IPS DF 19.7 (cell line): Measurements from ENCODE around the gene ZNF839.

ENCODE experiments used
- DNase-seq: peaks from one replicate; pipeline ENCODE4 v3.0.0-alpha.2; 2013; ENCODE audit warnings: low read depth, low spot score

ZNF839 gene

DNA sequence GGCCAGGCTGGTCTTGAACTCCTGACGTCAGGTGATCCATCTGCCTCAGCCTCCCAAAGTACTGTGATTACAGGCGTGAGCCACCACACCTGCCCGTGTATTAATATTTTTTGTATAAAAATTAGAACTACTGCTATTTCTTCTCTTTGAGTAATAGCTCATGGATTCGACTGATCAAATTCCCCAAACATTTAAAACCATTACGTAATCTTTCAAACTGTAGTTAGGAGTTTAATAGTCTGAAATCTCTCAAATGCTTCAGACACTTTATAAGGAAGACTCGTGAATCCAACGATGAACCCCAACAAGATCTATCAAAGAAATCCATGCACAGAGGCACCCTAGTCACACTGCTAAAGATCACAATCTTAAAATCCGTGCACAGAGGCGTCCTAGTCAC is 59.3 kb downstream of the ZNF839 start:
- no peak for DNase-seq

DNA sequence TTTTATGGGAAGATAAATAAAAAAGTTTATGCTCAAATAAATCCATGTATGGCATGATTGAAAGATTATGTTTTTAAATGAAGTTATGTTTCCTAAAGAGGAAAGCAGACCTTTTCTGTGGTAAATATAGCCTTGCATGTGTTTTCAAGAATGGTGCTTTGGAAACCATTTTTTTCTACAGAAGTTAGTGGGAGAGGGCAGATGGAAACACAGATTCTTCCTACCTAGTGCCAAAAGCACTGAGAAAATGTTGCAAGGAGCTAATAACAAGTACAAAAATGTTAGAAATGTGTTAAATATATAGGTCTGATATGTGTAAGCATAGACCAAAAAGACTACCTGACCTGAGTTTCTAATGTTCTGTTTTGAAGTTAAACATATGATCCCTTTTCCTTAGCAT is 67.5 kb downstream of the ZNF839 start:
- DNase-seq, result no peak

DNA sequence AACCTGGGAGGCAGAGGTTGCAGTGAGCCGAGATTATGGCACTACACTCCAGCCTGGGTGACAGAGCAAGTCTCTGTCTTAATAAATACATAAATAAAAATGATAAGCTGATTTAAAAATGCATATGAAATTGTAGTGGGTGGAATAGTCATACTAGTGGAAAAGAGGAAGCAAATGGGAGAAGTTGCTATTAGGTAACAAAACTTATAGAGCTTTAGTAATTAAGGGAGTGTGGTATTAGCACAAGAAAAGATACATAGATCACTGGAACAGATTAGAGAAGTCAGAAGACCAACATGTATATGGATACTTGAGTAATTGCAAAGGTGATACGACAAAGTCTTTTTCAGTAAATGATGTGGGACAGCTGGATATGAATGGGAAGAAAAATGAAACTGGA is 69.7 kb downstream of the ZNF839 start:
- no peak for DNase-seq

DNA sequence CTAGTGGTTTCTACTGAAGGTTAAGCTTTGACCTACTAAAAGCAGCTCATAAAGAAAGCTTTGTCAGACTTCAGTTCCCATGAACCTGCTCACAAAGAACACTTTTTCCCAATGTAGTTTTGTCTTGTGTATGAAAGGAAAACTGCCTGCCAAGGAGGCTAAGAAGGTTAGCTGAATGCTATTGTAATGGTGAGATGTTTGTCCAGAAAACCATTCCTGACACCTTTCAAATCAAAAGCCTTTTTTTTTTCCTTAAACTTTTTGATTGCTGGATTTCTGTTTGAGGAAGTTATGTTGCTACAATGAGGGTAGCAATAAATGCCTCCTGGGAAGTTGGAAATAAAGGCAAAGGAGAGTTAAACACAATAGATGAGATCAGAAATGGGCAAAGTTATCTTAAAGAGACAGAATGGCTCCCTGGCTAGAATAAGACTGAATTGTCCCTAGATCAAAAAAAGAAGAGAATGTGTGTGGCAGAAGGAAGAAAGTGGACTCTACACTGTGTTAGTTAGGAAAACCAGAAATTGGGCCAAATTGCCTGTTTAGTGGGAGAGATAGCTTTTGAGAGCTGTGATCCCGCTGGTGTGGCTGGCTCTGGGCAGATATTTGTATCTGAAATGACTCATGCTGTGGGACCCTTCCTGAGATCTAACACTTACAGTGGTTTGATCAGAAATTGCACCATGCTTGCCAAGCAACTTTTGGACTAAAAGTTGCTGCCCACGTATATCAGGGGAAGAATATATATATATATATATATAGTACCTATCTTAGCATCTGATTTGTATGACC is 70.7 kb downstream of the ZNF839 start:
- DNase-seq, result no peak
